NOMO-1 treated with dmso at 0.1 percent for 144 hours (cell line): ENCODE measurements around the gene PLAA.
"Not testable (repeated sequence)": the region's sequence is repeated elsewhere in the genome, so short reads cannot be mapped to it uniquely, and the experiment has no call there.

ENCODE experiments used
- DNase-seq: peaks from one replicate; lab custom pipeline; 2025; ENCODE audit not compliant: unreplicated experiment; lab: John Stamatoyannopoulos, UW

The PLAA gene

DNA sequence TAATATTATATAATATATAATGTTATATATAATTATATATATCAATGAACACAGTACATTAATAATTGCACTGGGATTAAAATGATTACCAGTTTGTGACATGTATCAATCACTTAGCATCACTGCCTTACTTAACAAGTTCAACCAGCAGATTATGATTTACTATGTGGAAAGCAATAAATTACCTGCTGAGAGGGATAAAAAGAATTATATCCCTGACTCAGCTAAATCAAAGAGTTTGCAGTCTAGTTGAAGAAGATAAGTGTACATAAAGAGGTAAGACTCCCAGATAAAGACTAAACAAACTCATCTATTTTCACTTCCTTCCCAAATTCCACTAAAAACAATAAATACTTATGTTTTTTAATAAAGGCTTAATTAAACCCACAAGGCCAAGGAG, 11.2 kb downstream of the PLAA start:
- DNase-seq, result no peak

DNA sequence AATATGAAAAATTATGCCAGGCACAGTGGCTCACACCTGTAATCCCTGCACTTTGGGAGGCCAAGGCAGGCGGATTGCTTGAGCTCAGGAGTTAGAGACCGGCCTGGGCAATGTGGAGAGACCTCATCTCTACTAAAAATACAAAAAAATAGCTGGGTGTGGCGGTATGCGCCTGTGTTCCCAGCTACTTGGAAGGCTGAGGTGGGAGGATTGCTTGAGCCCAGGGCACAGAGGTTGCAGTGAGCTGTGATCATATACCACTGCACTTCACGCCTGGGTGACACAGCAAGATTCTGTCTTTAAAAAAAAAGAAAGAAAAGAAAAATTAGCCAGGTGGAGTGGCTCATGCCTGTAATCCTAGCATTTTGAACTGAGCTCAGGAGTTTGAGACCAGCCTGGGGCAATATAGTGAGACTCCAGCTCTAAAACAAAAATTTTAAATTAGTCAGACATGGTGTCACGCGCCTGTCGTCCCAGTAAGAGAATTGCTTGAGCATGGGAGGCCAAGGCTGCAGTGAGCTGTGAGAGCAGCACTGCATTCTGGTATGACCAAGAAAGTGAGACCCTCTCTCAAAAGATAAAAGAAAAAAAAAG, 18.0 kb downstream of the PLAA start:
- no peak for DNase-seq

- no peak for DNase-seq
These were observed 21.4 kb downstream of the PLAA start for GRCh38 chr9:26925609-26926008.

DNA sequence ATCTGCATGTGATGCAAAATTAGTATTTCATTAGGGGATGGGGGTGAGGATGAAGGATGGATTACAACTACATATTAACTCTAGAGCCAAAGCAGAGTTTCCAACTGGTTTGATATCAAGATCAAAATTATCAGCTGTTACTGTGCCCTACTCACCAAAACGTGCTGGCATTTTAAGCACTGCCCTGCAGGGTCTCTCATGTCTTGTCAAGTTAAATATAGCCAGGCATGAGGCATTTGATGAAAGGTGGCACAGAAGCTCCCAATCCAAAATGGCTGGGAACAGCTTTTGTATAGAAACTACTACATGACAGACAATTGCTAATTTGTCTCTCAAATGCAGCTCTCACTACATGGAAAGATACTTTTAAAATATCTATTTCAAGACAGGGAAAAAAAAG, 27.3 kb downstream of the PLAA start:
- DNase-seq, result no peak

- no peak for DNase-seq
These were observed 33.8 kb downstream of the PLAA start for GRCh38 chr9:26913138-26913668.

GRCh38 chr9:26904671-26905070, 42.4 kb downstream of the PLAA start:
- no peak for DNase-seq

DNA sequence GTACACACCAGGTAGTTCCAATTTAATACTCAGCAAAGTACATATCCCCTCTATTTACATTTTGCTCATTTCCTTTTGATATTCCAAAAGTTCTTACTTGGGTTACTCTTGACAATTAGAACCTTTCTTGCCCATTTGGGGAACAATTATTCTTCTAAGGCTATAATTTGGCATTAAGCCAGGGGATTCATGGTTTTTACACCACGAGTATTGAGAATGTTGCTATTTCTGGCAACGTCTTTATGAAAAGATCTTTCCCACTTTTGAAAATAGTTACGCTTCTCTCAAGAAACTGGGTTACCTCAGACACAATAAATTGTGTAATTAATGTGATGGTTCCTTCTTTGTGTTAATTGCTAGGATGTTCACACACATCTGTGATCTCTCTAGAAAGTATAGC, 43.0 kb downstream of the PLAA start:
- DNase-seq, result no peak

DNA sequence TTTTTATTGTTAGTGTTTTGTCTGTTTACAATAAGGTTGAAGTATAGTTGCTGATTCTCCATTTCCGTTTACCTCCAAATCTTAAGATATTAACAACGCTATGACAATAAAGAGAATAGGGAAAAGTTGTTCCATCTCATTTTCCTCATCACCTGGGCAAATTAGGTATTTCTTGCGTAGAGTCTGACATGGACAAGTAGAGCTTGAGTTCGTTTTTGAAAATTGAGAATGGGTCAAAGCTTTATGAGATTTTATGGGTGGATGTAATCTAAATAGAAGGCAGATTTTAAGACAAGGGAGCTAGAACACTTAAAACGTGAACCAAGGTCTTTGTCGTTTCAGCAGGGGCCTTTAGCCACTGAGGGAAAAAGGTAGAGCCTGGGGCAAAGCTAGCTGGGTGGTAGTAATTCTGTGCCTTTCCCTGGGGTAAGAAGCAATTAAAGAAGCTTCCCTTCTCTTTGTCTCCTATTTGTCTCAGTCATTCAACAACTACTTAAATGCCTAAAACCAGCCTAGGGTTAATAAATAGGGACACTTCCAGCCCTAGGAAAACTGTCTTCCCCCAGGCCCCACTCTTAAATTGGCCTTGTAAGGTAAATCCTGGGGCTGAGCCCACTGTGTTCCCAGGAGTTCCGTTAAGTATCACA, 53.9 kb downstream of the PLAA start:
- DNase-seq, result no peak

DNA sequence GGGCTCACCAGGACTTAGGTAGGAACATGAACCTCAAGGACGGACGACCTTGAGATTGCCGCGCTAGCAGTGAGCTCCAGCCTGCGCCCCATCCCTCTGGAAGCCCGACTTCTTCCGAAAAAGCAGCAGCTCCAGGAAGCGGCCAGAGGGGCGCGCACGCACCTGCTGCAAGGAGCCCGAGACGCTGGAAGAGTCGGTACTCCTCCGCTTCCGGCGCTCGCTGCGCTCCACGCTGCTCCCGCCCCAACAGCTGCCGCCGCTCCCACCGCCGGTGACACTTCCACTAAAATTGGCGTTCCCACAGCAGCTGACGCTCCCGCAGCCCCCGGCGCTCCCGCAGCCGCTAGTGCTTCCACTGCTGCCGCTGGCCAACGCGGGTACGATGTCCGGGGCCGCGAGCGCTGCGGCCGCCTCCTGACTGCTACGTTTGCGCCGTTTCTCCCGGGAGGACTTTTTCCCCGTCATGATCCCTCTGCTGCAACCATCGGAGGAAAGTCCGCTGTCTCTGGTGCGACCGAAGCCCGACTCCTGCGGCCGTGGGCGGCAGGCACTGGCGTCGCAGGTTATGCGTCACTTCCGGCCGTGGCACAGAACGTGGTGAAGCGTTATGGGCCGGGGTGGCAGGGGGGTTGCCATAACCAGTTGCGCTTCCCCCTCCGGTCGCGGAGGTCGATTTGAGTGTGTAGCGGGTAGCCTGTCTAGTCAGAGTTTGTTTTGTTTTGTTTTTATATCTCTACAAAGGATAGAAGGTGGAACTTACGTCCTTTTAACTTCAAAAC, 54.6 kb downstream of the PLAA start, which contains the start of gene CAAP1:
CAAP1 (minus strand) TSS at position 552 of the 779 bp plus-strand sequence; CDS start at position 465, 87 bp downstream.
- no peak for DNase-seq

GRCh38 chr9:26891726-26892125, 55.3 kb downstream of the PLAA start:
- no peak for DNase-seq

DNA sequence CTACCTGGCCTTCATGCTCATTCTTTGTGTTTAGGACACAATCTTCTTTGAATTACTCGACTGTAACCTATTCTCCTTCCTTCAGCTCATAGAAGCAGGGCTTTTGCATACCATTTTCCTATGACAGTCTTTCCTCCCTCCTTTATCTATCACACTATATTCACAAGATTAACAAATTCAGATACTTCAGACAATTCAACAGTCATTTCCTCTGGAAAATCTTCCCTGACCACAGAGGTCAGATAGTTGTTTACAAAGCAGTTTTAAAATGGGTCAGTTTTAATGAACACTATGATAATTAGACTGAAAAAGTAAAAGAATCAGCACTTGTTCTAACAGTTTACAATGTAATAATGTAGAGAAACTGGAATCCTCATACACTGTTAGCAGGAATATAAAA, 58.8 kb downstream of the PLAA start:
- no peak for DNase-seq

GRCh38 chr9:26882154-26882553, 64.9 kb downstream of the PLAA start:
- no peak for DNase-seq

DNA sequence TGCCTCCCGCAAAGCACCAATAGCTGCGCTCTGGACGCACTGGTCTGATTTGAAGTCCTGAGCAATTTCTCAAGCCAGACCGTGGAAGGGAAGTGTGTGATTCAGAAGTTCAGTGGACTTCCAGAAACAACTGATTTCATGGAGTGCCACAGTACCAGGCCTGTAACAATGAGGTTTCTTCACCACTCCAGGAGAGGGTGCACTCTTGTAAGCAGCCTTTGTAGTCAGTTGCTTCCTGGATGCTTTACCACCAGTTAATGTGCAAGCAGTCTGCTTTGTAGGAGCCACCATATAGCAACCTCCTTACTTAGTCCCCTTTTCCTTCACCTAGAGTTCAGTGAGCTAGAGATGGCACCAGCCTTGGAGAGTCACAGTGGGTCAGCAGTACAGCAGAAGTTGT, 66.8 kb downstream of the PLAA start:
- no peak for DNase-seq

DNA sequence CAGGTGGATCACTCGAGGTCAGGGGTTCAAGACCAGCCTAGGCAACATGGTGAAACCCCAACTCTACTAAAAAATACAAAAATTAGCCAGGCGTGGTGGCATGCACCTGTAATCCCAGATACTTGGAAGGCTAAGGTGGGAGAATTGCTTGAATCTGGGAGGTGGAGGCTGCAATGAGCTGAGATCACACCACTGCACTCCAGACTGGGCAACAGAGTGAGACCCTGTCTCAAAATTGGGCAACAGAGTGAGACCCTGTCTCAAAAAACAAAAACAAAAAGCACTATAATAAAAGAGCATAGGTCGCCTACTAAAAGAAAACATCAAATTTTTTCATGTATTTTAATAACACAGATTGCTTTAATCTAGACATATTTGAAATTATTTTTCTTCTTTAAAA, 71.9 kb downstream of the PLAA start:
- not testable (repeated sequence) for DNase-seq

GRCh38 chr9:26870292-26870691, 76.8 kb downstream of the PLAA start:
- DNase-seq, result no peak

DNA sequence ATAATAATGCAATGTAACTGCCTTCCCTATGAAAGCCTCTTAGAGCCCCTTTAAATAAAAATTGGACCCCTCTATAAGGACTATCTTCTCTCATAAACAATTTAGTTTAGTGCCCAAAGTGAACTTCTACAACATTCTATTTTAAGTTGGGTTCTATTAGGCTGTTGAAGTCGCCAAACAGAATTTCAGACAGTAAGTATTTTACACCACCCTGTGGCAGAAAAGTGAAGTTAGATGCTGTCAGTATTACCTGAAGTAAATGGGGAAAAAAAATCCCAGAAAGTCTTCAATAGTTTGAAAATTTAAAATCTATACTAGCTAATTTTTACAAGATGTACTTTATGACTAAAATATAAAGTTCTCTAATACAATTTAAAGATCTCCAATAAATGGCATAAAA, 84.0 kb downstream of the PLAA start:
- DNase-seq, result no peak

DNA sequence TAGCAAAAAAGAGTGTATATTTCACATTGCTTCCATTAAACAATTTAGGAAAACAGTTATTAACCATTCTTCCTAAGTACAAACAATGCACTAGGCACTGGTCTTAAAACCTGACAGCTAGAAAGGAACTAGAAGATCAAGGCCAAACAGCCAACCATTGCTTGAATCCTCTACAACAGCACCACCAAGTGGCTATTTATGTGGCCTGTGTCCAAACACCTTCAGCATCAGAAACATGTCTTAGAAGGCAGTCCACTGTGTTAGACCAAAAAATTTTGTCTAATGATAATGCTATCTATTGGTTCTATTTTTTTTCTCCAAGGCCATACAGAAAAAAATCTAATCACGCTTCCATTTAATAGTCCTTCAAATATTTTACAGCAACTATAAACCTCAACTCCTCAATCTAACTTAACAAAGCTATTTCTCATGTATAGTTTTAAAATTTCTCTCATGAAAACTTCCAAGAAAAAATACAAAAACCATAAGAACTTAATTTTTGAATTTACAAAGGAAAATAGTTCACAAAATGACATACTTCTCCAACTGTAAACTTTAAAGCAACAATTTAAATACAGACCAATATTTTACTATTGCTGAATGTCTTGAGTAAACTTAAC, 90.5 kb downstream of the PLAA start:
- DNase-seq, result no peak
